SJCRH30 (cell line): ENCODE results near the gene SNRNP35. TPM values are rescaled to one million over a fixed set of nuclear protein-coding genes. Genes with fewer than 3 reads are reported as not detected.
"Not testable (repeated sequence)": the region's sequence is repeated elsewhere in the genome, so short reads cannot be mapped to it uniquely, and the experiment has no call there.

Experiments used
- DNase-seq, 2 experiments: peaks; one replicate each; pipeline ENCODE4 v3.0.0-alpha.2; 2015 to 2020
- H3K27ac ChIP-seq: fragments of 250-450 bp; sonication (Bioruptor Pico); 2 replicates; pipeline ENCODE4 v1.5.1; 2020; ENCODE audit warnings: mild to moderate bottlenecking, moderate library complexity
- H3K27me3 ChIP-seq: fragments of 250-450 bp; sonication (Bioruptor Pico); 2 replicates; pipeline ENCODE4 v1.5.1; 2020; ENCODE audit warnings: mild to moderate bottlenecking, moderate library complexity
- H3K36me3 ChIP-seq: fragments of 250-450 bp; sonication (Bioruptor Pico); 2 replicates; pipeline ENCODE4 v1.5.1; 2020; ENCODE audit warnings: mild to moderate bottlenecking, moderate library complexity
- H3K4me1 ChIP-seq: fragments of 250-450 bp; sonication (Bioruptor Pico); 2 replicates; pipeline ENCODE4 v1.5.1; 2020; ENCODE audit warnings: mild to moderate bottlenecking, moderate library complexity
- H3K4me3 ChIP-seq: fragments of 250-450 bp; sonication (Bioruptor Pico); 2 replicates; pipeline ENCODE4 v1.5.1; 2020; ENCODE audit warnings: mild to moderate bottlenecking, moderate library complexity
- H3K9me3 ChIP-seq: fragments of 250-450 bp; sonication (Bioruptor Pico); replicated peaks from 2 replicates; pipeline ENCODE4 v1.5.1; 2020; ENCODE audit warnings: mild to moderate bottlenecking, moderate library complexity
- total RNA-seq: library from RNA; depleted of rRNA; stranded (reverse); fragments of >200 nt; shearing (Covaris generic); gene quantifications from 2 replicates; pipeline ENCODE4 v1.2.3, GENCODE V29; 2014; rRNA removed

SNRNP35 gene, protein sequence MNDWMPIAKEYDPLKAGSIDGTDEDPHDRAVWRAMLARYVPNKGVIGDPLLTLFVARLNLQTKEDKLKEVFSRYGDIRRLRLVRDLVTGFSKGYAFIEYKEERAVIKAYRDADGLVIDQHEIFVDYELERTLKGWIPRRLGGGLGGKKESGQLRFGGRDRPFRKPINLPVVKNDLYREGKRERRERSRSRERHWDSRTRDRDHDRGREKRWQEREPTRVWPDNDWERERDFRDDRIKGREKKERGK
- total RNA-seq, result 14.9 and 18.7 TPM in 2 replicates

DNA sequence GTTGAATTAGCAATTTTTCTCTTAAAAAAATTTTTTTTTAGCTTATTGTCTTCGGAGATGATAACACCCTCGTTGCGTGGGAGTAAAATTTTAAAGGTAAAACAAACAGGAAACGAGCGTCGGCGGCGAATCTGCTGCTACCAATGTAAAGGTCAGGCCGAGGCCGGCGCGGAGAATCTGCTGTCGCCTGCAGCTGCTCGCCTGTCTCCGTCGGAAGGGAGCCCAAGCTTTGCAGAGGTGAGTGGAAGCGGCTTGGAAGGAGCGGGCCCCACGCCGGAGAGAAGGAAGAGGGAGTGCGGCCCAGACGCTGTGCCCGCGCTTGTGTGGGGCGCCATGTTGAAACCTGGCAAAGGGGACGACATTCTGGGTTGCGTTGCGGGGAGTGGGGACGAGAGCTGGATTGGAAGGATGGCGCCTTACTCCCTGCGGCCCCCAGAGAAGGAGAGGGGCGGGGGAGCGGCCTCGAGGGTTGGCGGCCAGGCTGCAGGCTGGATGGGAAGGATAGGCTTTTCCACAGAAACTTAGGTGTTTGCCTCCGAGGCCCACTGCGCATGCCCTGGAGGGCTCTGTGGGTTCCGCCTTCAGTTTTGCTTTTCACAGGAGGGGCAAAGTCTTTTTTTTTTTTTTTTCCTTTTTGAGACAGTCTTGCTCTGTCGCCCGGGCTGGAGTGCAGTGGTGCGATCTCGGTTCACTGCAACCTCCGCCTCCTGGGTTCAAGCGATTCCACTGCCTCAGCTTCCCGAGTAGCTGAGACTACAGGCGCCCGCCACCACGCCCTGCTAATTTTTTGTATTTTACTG, at the start of gene SNRNP35:
Gene SNRNP35 (plus strand): TSS at position 160 of the 800 bp plus-strand sequence. CDS start 7,402 bp downstream, outside the sequence.
- Histone ChIP-seq H3K9me3 (no peaks in the 10 kb centered on the region), H3K4me3 (peak within 1 kb of the TSS; percentile 72), H3K36me3 (no peaks in the 10 kb centered on the region), H3K4me1 (no peaks in the 10 kb centered on the region), H3K27ac (peak within 1 kb of the TSS; percentile 96), H3K27me3 (no peaks in the 10 kb centered on the region)
- DNase-seq, result peak; percentile 90 to 93

DNA sequence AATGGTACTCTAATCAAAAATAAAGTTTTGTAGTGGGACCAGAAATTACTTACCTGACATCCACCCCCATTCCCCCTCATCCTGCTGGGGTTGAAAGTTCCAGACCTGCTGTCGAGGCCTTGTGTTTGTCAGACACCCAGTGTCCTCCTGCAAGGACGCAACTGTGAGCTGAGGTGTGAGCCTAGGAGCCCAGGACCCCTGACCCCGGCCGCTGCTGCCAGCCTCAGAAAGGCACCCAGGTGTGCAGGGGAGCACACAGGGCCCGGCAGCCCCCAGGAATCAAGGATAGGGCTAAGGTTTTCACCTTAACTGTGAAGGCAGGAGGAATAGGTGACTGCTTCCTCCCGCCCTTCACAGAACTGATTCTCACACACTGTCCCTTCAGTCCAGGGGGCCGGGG, 49.3 kb upstream of the SNRNP35 start:
- not testable (repeated sequence) for H3K9me3 ChIP-seq, DNase-seq, H3K27ac ChIP-seq, H3K4me3 ChIP-seq, H3K4me1 ChIP-seq, H3K27me3 ChIP-seq
- peaks cover 22% of the 10 kb centered on the region for H3K36me3 ChIP-seq

DNA sequence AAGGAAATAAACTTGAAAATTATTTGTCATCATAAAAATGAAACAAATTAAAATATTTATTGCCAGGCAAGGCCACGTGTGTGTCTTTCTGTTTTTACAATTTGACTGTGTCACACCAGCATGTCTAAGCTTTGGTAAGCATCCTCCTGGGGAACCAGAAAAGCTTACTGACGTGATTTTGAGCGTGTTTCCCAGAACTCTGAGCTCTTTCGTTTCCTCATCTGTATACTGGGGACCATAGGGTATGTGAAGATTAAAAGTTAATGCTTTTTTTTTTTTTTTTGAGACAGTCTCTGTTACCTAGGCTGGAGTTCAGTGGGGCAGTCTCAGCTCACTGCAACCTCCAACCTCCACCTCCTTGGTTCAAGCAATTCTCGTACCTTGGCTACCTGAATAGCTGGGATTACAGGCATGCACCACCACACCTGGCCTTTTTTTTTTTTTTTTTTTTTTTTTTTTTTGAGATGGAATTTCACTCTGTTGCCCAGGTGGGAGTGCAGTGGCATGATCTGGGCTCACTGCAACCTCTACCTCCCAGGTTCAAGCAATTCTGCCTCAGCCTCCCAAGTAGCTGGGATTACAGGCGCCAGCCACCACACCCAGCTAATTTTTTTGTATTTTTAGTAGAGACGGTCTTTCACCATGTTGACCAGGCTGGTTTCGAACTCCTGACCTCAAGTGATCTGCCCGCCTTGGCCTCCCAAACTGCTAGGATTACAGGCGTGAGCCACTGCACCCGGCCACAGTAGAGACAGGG, 48.5 kb upstream of the SNRNP35 start:
- H3K27me3 ChIP-seq, H3K4me1 ChIP-seq, H3K9me3 ChIP-seq, H3K27ac ChIP-seq, DNase-seq, H3K4me3 ChIP-seq: not testable (repeated sequence)
- peaks cover 15% of the 10 kb centered on the region for H3K36me3 ChIP-seq

DNA sequence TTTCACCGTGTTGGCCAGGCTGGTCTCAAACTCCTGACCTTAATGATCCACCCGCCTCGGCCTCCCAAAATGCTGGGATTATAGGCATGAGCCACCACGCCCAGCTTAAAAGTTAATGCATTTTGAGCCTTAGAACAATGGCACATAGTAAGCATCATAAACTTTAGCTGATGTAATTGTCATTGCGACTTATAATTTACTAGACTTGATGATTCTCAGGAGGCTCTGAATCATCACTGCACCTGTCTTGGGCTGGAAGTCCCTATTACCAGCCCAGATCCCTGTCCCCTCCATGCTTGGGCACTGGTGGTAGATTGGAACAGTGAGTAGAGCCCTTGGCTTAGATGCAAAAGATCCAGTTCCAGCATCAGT, 47.9 kb upstream of the SNRNP35 start:
- no peaks in the 10 kb centered on the region for H3K27me3 ChIP-seq
- H3K36me3 ChIP-seq, result peaks cover 10% of the 10 kb centered on the region; the same call in 1 of the 2 replicates
- H3K4me3 ChIP-seq, result no peak overlapping the region
- H3K9me3 ChIP-seq, result no peaks in the 10 kb centered on the region
- DNase-seq, result no peak
- H3K4me1 ChIP-seq, result no peaks in the 10 kb centered on the region
- H3K27ac ChIP-seq, result no peak overlapping the region

DNA sequence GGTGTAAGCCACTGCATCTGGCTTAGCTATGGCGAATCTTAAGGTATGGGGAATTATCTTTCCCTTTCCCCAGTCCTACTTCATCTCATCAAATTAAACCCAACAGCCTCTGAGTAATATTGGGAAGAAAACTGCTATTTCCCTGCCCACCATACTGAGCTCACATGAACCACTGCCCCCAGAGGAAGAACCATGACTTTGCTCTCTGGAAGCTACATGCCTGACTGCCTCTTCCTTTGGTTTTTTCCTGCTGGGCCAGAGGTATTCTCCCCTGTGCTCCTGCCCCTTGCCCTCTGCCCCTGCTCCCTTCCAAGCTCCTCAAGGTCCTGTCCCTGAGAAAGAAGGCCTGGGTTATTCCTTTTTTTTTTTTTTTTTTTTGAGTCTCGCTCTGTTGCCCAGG, 36.6 kb upstream of the SNRNP35 start:
- H3K4me3 ChIP-seq, result no peak overlapping the region
- H3K36me3 ChIP-seq, result no peaks in the 10 kb centered on the region
- H3K4me1 ChIP-seq, result no peaks in the 10 kb centered on the region
- no peaks in the 10 kb centered on the region for H3K9me3 ChIP-seq
- no peak for DNase-seq
- H3K27me3 ChIP-seq, result no peaks in the 10 kb centered on the region
- H3K27ac ChIP-seq, result no peak overlapping the region

DNA sequence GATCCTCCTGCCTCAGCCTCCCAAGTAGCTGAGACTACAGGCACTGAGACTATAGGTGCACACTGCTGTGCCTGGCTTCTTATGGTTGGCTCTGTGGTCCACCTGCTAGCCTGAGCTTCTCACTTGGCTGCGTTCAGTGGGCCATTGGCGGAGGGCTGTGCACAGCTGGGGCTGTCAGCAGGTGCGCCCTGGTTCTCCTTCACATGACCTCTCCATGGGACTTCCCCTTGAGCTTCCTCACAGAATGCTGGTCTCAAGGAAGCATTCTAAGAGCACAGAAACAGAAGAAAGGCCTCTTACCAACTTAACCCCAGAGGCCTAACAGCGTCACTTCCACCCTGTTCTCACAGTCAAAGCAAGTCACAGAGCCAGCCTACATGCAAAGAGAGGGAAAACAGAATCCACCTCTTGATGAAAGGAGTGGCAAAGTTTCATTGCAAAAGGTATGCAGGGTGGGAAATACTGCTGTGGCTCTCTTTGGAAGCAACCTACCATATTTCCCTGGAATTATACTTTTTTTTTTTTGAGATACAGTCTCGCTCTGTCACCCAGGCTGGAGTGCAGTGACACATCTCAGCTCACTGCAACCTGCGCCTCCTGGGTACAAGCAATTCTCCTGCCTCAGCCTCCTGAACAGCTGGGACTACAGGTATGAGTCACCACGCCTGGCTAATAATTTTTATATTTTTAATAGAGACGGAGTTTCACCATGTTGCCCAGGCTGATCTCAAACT, 30.7 kb upstream of the SNRNP35 start:
- H3K9me3 ChIP-seq, result no peaks in the 10 kb centered on the region
- no peak overlapping the region for H3K4me3 ChIP-seq
- no peaks in the 10 kb centered on the region for H3K27me3 ChIP-seq
- H3K36me3 ChIP-seq, result no peaks in the 10 kb centered on the region
- DNase-seq, result no peak
- H3K4me1 ChIP-seq, result no peaks in the 10 kb centered on the region
- no peak overlapping the region for H3K27ac ChIP-seq

DNA sequence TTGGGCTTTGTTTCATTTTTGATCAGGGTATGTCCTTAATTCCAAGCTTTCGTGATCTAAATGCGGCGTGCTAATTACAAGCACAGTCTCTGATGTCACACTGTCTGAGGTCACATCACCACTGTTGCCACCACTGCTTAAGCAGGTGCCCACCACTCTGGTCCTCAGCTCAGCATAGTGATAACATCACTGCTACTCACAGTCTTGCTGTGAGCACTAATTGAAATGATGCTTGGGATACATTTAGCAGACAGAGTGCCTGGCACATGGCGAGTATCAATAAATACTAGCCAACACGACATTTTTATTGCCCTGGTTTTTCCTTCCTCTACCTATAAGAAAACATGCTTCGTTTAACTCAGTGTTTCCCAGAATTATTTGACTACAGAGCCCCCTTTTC, 29.3 kb upstream of the SNRNP35 start:
- DNase-seq, result no peak
- Histone ChIP-seq H3K36me3 (no peaks in the 10 kb centered on the region), H3K4me3 (no peak overlapping the region), H3K4me1 (no peaks in the 10 kb centered on the region), H3K9me3 (no peaks in the 10 kb centered on the region), H3K27ac (no peak overlapping the region), H3K27me3 (no peaks in the 10 kb centered on the region)

DNA sequence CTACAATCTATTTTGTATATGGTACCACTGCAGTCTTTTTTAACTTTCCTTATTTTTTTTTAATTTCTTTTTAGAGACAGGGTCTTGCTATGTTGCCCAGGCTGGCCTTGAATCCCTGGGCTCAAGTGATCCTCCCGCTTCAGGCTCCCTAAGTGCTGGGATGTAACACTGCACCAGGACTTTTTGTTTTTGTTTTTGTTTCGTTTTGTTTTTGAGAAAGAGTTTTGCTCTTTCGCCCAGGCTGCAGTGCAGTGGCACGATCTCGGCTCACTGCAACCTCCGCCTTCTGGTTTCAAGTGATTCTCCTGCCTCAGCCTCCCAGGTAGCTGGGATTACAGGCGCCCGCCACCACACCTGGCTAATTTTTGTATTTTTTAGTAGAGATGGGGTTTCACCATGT, 28.8 kb upstream of the SNRNP35 start:
- DNase-seq, H3K27ac ChIP-seq, H3K4me3 ChIP-seq, H3K9me3 ChIP-seq, H3K36me3 ChIP-seq, H3K4me1 ChIP-seq, H3K27me3 ChIP-seq: not testable (repeated sequence)

DNA sequence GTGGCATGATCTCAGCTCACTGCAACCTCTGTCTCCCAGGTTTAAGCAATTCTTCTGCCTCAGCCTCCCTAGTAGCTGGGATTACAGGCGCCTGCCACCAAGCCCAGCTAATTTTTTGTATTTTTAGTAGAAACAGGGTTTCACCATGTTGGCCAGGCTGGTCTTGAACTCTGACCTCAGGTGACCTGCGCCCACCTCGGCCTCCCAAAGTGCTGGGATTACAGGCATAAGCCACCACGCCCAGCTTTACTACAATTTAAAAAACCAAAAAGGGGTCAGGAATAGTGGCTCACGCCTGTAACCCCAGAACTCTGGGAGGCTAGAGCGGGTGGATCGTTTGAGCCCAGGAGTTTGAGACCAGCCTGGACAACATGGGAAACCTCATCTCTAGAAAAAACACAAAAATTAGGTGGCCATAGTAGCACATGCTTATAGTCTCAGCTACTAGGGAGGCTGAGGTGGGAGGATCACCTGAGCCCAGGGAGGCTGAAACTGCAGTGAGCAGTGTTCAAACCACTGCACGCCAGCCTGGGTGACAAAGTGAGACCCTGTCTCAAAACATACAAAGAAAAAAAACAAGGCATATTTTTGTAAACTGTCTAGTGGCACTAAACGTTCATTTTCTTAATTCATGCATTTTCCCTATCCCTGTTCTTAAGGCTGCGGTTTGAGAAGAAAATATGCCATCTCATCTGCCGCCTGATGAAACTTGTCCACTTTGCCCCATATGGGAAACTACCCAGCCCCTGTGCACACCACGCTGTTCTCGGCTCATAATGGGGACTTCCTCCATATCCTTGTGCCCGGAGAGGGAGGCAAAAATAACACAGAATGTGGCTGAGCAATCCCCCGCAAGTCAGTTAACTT, 25.8 kb upstream of the SNRNP35 start:
- not testable (repeated sequence) for H3K4me1 ChIP-seq, H3K4me3 ChIP-seq, H3K9me3 ChIP-seq, H3K27me3 ChIP-seq, H3K27ac ChIP-seq, DNase-seq, H3K36me3 ChIP-seq

DNA sequence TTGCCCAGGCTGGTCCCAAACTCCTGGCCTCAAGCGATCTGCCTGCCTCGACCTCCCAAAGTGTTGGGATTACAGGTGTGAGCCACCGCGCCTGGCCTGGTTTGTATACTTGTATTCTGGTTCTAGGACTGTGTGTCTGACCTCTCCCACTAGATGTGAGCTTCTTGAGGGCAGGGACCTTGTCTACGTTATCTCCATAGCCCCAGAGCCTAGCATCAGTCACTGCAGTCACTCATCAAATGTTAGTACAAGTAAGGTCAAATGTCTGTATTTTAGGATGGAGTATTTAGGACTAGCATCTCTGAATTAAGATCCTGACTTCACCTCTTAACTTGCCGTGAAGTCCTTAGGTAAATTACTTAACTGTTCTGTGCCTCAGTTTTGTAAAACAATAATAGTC, 24.3 kb upstream of the SNRNP35 start:
- Histone ChIP-seq H3K36me3 (no peaks in the 10 kb centered on the region), H3K4me1 (no peaks in the 10 kb centered on the region), H3K9me3 (no peaks in the 10 kb centered on the region), H3K4me3 (no peak overlapping the region), H3K27ac (no peak overlapping the region), H3K27me3 (no peaks in the 10 kb centered on the region)
- DNase-seq, result no peak

DNA sequence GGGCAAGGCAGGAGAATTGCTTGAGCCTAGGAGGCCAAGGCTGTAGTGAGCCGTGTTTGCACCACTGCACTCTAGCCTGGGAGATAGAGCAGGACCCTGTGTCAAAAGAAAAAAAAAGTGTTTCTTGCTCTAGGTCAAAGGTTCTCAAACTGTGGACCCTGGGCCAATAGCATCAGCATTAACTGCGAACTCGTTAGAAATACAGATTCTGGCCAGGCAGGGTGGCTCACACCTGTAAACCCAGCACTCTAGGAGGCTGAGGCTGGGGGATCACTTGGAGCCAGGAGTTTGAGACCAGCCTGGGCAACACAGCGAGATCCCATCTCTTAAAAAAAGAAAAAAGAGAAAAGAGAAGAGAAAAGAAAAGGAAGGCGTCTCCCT, 22.3 kb upstream of the SNRNP35 start:
- Histone ChIP-seq H3K4me1 (no peaks in the 10 kb centered on the region), H3K27ac (no peak overlapping the region), H3K27me3 (no peaks in the 10 kb centered on the region), H3K9me3 (no peaks in the 10 kb centered on the region), H3K36me3 (no peaks in the 10 kb centered on the region), H3K4me3 (peak overlapping the region; percentile 75)
- no peak for DNase-seq

DNA sequence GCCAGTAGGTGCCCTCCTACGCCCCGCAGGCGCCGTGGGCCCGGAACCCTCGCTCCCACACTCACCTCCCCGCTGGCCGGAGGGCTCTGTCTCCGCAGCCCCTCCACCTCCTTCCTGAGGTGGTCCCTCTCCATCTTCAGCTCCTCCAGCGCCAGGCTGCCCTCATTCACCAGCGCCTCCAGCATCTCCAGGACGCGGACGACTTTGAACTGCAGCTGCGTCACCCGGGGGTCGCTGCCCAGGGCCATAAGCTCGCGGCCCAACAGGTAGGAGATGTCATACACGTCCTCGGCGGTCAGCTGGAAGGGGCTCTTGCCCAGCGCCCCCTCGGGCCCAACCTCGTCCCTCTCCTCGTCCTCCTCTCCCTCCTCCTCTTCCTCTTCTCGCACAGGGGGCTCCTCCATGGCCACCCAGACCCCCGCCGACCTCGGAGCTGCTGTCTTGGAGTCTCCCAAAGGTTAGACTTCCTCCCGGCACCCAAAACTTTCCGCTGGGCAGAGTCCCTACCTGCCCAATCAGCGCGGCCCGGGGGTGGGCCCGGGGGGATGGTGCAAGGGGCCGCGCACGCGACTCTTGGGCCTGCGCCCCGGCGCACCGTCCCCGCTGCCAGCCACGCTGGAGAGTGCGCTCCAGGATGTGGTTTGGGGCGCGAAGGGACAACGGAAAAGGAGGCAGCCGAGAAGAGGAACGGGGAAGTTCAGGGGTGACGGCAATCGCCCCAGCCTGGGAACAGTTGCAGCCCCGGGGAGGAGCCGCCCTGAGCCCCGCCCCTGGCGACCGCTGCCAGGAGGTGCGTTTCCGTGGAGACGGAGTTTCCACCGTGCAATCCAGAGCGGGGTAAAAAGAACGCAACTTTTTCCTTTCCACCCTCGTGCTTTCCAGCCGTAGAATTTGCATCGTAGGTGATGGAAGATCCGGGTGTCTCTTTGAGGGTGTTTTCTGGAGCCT, 21.6 kb upstream of the SNRNP35 start, which contains the start of gene RILPL2:
Gene RILPL2 (minus strand): TSS at position 668 of the 948 bp plus-strand sequence. CDS start 264 bp downstream, at position 404.
- H3K9me3 ChIP-seq, result no peaks in the 10 kb centered on the region
- H3K27me3 ChIP-seq, result no peaks in the 10 kb centered on the region
- H3K4me1 ChIP-seq, result no peaks in the 10 kb centered on the region
- peak within 1 kb of the TSS; percentile 4; the same call in 1 of the 2 replicates for H3K27ac ChIP-seq
- peak; percentile 76 to 77 for DNase-seq
- H3K36me3 ChIP-seq, result no peaks in the 10 kb centered on the region
- H3K4me3 ChIP-seq, result peak within 1 kb of the TSS; percentile 75
